Astrocyte of the spinal cord (primary cell): ENCODE data around the gene DIP2C.

Experiments
- DNase-seq: peaks from one replicate; pipeline ENCODE4 v3.0.0; 2011; ENCODE audit warnings: low read depth, low spot score
- H3K4me3 ChIP-seq: 2 replicates; pipeline ENCODE4 v1.5.1; 2011; ENCODE audit warnings: low read depth, mild to moderate bottlenecking, low read length, moderate library complexity
- in situ Hi-C: cut with HindIII; loops from 2 replicates; pipeline ENCODE4 v1.10.0; 2017; ENCODE audit warnings: low sequenced_read_pairs
- TF ChIP-seq, protein P1 (sequence below): IDR thresholded peaks from 2 replicates; pipeline ENCODE4 v1.5.1; 2012; ENCODE audit warnings: low read depth, mild to moderate bottlenecking, low read length, inconsistent platforms

Gene DIP2C

DNA sequence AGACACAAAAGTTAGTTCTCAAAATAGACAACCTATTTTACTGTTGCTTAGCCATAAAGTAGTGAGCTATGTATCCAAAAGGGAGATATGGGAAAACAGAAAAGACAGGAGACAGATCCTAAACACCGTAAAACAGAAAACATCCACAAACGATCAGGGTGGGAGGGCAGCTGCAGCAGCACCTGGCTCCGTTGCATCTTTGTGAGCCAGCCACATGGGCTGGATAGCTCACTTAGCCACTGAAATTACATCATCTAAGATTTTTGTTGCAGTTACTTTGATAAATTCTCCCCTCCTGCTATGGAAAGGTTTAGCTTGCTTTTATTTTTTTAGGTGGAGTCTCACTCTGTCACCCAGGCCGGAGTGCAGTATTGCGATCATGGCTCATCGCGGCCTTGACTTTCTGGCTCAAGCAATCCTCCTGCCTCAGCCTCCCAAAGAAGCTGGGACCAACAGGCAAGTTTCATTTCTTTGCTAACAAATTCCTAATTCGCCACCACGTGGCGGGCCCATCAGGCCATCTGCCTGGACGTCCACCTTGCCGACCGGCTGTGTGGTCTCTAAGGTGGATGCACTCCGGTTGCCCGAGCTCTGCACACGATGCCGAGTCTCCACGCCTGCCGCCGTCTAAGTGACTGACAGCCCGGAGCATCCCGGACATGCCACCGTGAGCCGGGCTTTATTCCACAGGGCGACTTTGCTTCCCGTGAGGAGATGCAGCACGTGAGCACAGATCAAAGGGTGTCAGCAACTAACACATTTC, 159.8 kb downstream of the DIP2C start:
- in situ Hi-C loops = no loop called here
- H3K4me3 ChIP-seq = no peak overlapping the region
- DNase-seq = no peak
- TF ChIP-seq, protein P1, sequence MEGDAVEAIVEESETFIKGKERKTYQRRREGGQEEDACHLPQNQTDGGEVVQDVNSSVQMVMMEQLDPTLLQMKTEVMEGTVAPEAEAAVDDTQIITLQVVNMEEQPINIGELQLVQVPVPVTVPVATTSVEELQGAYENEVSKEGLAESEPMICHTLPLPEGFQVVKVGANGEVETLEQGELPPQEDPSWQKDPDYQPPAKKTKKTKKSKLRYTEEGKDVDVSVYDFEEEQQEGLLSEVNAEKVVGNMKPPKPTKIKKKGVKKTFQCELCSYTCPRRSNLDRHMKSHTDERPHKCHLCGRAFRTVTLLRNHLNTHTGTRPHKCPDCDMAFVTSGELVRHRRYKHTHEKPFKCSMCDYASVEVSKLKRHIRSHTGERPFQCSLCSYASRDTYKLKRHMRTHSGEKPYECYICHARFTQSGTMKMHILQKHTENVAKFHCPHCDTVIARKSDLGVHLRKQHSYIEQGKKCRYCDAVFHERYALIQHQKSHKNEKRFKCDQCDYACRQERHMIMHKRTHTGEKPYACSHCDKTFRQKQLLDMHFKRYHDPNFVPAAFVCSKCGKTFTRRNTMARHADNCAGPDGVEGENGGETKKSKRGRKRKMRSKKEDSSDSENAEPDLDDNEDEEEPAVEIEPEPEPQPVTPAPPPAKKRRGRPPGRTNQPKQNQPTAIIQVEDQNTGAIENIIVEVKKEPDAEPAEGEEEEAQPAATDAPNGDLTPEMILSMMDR = no peak

DNA sequence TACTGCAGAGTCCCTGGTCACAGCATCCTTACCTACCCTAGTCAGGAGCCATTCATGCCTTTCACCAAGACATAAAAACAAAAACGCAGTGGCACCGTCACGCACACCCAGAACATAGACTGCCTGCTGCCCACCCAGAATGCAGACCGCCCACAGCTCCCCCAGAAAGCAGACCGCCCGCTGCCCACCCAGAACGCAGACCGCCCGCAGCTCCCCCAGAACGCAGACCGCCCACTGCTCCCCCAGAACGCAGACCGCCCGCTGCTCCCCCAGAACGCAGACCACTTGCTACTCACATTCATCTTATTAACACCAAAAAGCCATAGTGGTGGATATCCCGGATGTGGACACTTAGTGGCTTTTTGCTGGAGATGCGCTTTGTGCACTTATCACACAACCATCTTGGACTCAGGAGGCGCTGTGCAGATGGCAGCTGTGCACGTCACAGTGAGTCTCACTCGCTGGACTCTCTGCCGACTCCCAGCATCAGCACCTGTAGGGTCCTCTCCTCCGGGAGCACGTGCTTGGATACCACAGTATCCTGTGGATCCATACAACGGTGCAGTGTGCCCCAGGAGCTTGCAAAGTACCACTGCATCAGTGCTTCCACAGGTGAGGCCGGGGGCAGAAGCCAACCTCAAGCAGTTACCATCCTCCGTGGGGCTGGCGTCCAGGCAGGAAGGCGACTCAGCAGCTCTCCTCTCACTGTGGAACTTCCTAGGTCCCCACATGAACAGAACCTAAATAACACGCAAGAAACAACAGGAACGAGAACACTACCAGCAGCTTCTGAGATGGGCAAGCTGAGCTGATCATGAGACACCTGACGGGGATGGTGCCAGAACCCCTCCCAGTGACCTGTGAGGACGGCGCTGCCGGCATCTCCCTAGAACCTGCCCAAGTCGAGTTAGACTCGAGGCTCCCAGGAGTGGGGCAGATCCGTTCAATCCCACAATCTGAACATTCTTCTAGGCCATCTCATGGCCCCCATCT, 161.0 kb downstream of the DIP2C start:
- in situ Hi-C loops = no loop called here
- H3K4me3 ChIP-seq = no peak overlapping the region
- TF ChIP-seq, protein P1 = no peak
- DNase-seq = no peak

DNA sequence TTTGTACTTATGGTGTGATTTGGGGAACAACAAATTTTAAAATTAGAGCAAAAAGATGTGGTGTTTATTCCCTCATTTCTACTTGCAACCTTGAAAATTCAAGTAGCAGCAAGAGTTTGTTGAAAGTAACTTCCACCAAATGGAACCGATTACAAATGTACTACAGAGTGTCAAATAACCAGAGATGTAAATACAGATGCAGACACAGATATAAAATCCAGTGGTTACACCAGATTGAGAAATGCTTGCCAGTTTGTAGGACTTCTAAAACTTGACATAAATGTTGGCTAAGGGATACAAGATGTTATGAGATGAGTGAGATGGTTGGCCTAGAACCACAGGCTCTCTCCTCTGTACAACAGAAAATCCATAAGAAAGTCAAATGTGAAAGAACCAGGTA, 162.1 kb downstream of the DIP2C start:
- no peak overlapping the region for H3K4me3 ChIP-seq
- TF ChIP-seq, protein P1 = no peak
- in situ Hi-C loops = no loop called here
- DNase-seq = no peak

DNA sequence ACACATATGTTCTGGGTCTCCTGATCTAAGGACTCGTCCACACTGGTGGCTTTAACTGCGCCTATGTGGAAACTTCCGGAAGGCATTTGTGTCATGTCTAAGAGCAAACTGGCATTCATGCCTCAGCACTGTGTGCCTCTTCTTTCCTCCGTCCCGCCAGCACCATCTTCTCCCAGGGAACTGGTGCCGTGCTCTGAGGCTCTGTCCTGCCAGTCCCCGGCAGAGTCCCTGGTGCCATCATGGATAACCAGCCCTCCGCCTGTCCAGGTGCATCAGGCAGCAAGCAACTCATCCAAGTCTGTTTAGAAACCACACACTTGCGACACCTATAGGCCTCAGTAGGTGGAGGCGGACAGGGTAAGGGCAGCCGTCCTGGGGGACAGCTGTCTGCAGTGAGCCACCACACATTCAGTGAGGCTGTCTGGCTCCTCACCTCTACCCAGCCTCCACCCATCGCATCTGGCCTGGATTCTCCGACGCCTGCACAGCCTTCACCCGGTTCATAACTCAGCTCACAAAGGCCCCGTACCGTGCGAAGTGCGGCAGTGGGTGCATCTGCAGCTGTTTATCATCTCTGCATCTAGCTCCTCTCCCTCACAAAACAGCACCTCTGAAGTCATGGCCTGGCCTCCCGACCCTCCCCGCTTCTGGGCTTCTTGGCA, 162.7 kb downstream of the DIP2C start:
- in situ Hi-C loops = no loop called here
- no peak for DNase-seq
- H3K4me3 ChIP-seq = no peak overlapping the region
- TF ChIP-seq, protein P1 = peak; percentile 5

DNA sequence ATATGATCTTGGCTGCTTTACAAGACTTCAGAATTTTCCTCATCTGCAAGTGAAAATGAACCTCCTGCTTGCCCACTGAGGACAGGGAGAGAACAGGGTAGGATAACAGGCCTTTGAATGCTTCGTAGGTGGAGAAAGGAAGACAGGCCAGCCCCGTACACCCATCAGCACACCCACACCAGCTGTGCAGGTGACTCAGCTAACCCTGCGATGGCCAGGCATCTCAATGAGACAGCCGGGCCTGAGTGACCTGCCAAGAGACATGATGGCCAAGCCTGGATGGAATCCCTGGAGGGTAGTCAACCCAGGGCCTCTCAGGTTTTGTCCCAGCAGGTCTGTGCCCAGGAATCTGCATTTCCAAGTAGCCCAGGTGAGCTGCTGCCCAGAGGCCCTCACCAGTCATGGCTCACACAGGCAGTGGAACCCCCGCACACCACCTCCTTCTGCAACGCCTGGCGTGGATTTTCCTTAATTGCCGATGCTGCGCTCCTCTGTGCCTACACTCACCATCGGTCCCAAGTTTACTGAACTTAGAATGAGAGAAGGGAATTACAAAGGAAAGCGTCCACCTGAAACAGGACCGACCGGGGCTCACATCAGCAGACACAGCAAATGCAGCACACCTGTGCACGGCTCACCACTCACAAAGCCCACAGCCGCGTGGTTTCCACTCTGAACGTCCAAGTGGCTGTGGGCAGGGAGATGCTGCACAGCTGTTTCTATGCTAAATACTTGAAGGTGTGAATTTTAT, 163.7 kb downstream of the DIP2C start:
- H3K4me3 ChIP-seq = no peak overlapping the region
- TF ChIP-seq, protein P1 = no peak
- in situ Hi-C loops = no loop called here
- no peak for DNase-seq

DNA sequence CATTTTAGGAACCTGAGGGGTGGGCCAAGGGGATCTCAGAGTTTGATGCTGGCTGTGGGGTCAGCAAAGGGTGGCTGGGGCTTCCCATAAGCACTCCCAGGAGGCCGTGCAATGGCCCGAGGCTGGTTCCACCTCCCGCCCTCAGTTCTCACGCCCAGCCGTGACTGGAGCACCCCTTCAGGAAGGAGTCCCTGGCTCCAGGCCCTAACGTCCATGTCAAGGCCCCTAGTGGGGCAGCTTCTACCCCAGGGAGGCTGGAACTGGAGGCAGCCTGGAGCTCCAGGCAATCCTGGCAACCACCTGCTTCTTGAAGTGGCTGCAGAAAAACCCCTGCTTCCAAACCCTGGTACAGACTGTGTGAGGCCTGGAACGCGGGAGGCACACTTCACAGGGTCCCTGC, 165.5 kb downstream of the DIP2C start:
- TF ChIP-seq, protein P1 = no peak
- no peak overlapping the region for H3K4me3 ChIP-seq
- in situ Hi-C loops = no loop called here
- DNase-seq = no peak
